DOHH2 (cell line): Measurements from ENCODE around the gene VWA5A.

Source experiments
- CTCF ChIP-seq: fragments of 200-600 bp; sonication (generic); IDR thresholded peaks from one replicate; pipeline ENCODE4 v1.5.1; 2014; ENCODE audit warnings: antibody characterized with exemption, mild to moderate bottlenecking, low read depth, low read length; ENCODE audit not compliant: poor library complexity, severe bottlenecking
- EZH2phosphoT487 ChIP-seq: fragments of 200-600 bp; sonication (generic); IDR thresholded peaks from 2 replicates; pipeline ENCODE4 v1.6.1; 2017; ENCODE audit warnings: borderline replicate concordance, mild to moderate bottlenecking, antibody characterized with exemption, low read length, moderate library complexity, mixed read lengths

DNA sequence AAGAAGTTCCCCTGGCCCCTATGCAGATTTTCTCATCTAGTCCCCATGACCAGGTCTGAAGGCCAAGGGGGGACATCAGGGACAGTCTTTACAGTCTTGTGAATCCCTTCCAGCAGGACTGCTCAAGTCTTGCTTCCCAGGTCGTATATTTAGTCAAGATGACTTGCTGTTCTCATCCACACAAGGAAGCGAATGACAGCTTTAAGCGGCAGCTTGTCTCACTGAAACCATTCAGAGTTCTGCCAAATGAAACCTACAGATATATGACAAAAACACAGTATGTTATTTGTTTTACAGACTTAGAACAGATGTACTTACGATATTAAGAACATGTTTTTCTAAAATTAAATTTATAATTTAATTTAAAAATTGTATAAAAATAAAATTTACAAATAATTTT is 5.6 kb downstream of the VWA5A start:
- TF ChIP-seq CTCF (no peak), EZH2phosphoT487 (no peak)
